Mesenchymal stem cell (in vitro differentiated cells and primary cell): Measurements from ENCODE around the gene GTF2F2.

ENCODE experiments used
- DNase-seq: peaks from one replicate; pipeline ENCODE4 v3.0.0-alpha.2; 2013
- H2AFZ ChIP-seq: one replicate; pipeline ENCODE4 v1.6.1; 2013; ENCODE audit warnings: low read depth, mild to moderate bottlenecking, control low read depth, inconsistent platforms, low read length, moderate library complexity
- H2AK5ac ChIP-seq: 2 replicates; pipeline ENCODE4 v1.6.1; 2013; ENCODE audit warnings: low read length, moderate library complexity, mild to moderate bottlenecking, inconsistent platforms; ENCODE audit not compliant: severe bottlenecking
- H2BK120ac ChIP-seq: one replicate; pipeline ENCODE4 v1.6.1; 2013; ENCODE audit warnings: low read depth, mild to moderate bottlenecking, inconsistent platforms, low read length, moderate library complexity
- H2BK12ac ChIP-seq, 2 experiments: one replicate each; pipeline ENCODE4 v1.6.1; 2013; ENCODE audit warnings: inconsistent platforms in 2 of 2, low read length in 2 of 2, mild to moderate bottlenecking in 2 of 2, moderate library complexity in 2 of 2, control low read depth in 1 of 2
- H2BK15ac ChIP-seq: one replicate; pipeline ENCODE4 v1.6.1; 2013; ENCODE audit warnings: mild to moderate bottlenecking, low read depth, inconsistent platforms; ENCODE audit not compliant: poor library complexity, severe bottlenecking
- H2BK5ac ChIP-seq: 2 replicates; pipeline ENCODE4 v1.6.1; 2013; ENCODE audit warnings: low read depth, mild to moderate bottlenecking, low read length, control low read depth, inconsistent platforms; ENCODE audit not compliant: poor library complexity, severe bottlenecking
- H3K14ac ChIP-seq, 2 experiments: one replicate each; pipeline ENCODE4 v1.6.1; 2013; ENCODE audit warnings: inconsistent platforms in 2 of 2, low read length in 2 of 2, control low read depth in 1 of 2, mild to moderate bottlenecking in 1 of 2, moderate library complexity in 1 of 2
- H3K18ac ChIP-seq, 2 experiments: one replicate each; pipeline ENCODE4 v1.6.1; 2013; ENCODE audit warnings: inconsistent platforms in 2 of 2, low read length in 2 of 2, control low read depth in 1 of 2, low read depth in 1 of 2, mild to moderate bottlenecking in 1 of 2
- H3K23ac ChIP-seq, 2 experiments: one replicate each; pipeline ENCODE4 v1.6.1; 2013; ENCODE audit warnings: inconsistent platforms in 2 of 2, low read length in 2 of 2, mild to moderate bottlenecking in 2 of 2, moderate library complexity in 2 of 2, control low read depth in 1 of 2
- H3K27ac ChIP-seq: 2 replicates; pipeline ENCODE4 v1.5.1; 2013; ENCODE audit warnings: mild to moderate bottlenecking, moderate library complexity, low read length, control low read depth, inconsistent platforms; ENCODE audit not compliant: poor library complexity, severe bottlenecking
- H3K27me3 ChIP-seq, 2 experiments: 2 replicates each; pipeline versions ENCODE4 v1.6.1 to v1.7.0; 2013; ENCODE audit warnings: low read length in 2 of 2, mild to moderate bottlenecking in 2 of 2, moderate library complexity in 2 of 2, control low read depth in 1 of 2, inconsistent platforms in 1 of 2; ENCODE audit not compliant: control insufficient read depth in 1 of 2, insufficient read depth in 1 of 2
- H3K36me3 ChIP-seq, 2 experiments: 2 replicates each; pipeline versions ENCODE4 v1.6.1 to v1.7.0; 2013; ENCODE audit warnings: low read length in 2 of 2, control low read depth in 1 of 2, inconsistent platforms in 1 of 2, low read depth in 1 of 2, mild to moderate bottlenecking in 1 of 2; ENCODE audit not compliant: insufficient read depth in 2 of 2, control insufficient read depth in 1 of 2
- H3K4ac ChIP-seq, 2 experiments: one replicate each; pipeline ENCODE4 v1.6.1; 2013; ENCODE audit warnings: inconsistent platforms in 2 of 2, low read length in 2 of 2, mild to moderate bottlenecking in 2 of 2, moderate library complexity in 2 of 2, control low read depth in 1 of 2, low read depth in 1 of 2
- H3K4me1 ChIP-seq: 2 replicates; pipeline ENCODE4 v1.6.1; 2013; ENCODE audit warnings: low read depth, low read length, control low read depth; ENCODE audit not compliant: control insufficient read depth, insufficient read depth
- H3K4me2 ChIP-seq: 2 replicates; pipeline ENCODE4 v1.6.1; 2013; ENCODE audit warnings: low read length, mild to moderate bottlenecking, inconsistent platforms; ENCODE audit not compliant: poor library complexity, severe bottlenecking
- H3K4me3 ChIP-seq, 2 experiments: 2 replicates each; pipeline versions ENCODE4 v1.5.1 to v1.7.0; 2013; ENCODE audit warnings: low read length in 2 of 2, mild to moderate bottlenecking in 2 of 2, control low read depth in 1 of 2, low read depth in 1 of 2; ENCODE audit not compliant: insufficient read depth in 1 of 2
- H3K79me1 ChIP-seq: replicated peaks from 2 replicates; pipeline ENCODE4 v1.6.1; 2013; ENCODE audit warnings: mild to moderate bottlenecking, control low read depth, low read length, inconsistent platforms; ENCODE audit not compliant: poor library complexity, severe bottlenecking
- H3K9ac ChIP-seq: 2 replicates; pipeline ENCODE4 v1.7.0; 2013; ENCODE audit warnings: mild to moderate bottlenecking, low read length, moderate library complexity
- H3K9me3 ChIP-seq: 2 replicates; pipeline ENCODE4 v1.7.0; 2013; ENCODE audit warnings: mild to moderate bottlenecking, low read length; ENCODE audit not compliant: control insufficient read depth
- H4K8ac ChIP-seq: one replicate; pipeline ENCODE4 v1.6.1; 2013; ENCODE audit warnings: inconsistent platforms, mild to moderate bottlenecking, low read length, moderate library complexity
- H4K91ac ChIP-seq: one replicate; pipeline ENCODE4 v1.6.1; 2013; ENCODE audit warnings: mild to moderate bottlenecking, low read length, inconsistent platforms
- WGBS: methylation state at CpG from one replicate; pipeline ENCODE4 v1.1.7; 2013; ENCODE audit warnings: mixed read lengths; 5-methylcytosine and 5-hydroxymethylcytosine counted together

The GTF2F2 gene

DNA sequence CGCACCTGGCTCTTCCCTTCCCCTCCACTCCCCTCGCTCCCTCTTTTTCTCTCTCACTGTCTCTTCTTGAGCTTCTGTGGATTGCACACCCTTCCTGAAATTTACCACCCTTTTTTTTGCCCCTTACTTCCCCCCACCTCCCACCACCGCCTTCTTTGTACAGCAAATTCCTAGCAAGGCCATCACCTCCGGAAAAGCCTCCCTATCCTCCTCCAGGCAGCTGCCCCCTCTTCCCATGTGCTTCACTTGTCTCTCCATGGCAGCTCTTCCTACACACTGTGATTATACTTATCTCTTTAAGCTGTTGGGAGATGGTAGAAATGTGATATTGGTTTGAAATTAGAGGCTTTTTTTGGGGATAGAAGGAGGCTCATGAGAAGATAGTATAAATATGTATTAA, 108.9 kb downstream of the GTF2F2 start:
- Histone ChIP-seq H3K4me2 (no peak overlapping the region), H2BK120ac (no peak overlapping the region), H3K9ac (no peak overlapping the region), H4K8ac (no peak overlapping the region), H2BK12ac (peak overlapping the region in 1 of 2 experiments; percentile 24), H2BK5ac (no peak overlapping the region), H2AFZ (no peak overlapping the region), H4K91ac (peak overlapping the region; percentile 46), H3K18ac (no peak overlapping the region), H3K27ac (no peak overlapping the region), H3K9me3 (no peaks in the 10 kb centered on the region), H2BK15ac (no peak overlapping the region), H3K36me3 (peaks cover 0 to 2% of the 10 kb centered on the region in 2 experiments), H3K79me1 (peaks cover 15% of the 10 kb centered on the region), H3K27me3 (no peaks in the 10 kb centered on the region), H3K14ac (no peak overlapping the region), H3K4me3 (no peak overlapping the region), H3K23ac (no peak overlapping the region), H3K4me1 (peaks cover 1% of the 10 kb centered on the region), H3K4ac (no peak overlapping the region), H2AK5ac (no peak overlapping the region)
- DNase-seq = no peak
- WGBS = over 99% methylated on average over 3 of the region's 4 CpGs

GRCh38 chr13:45231305-45231704, 111.0 kb downstream of the GTF2F2 start:
- Histone ChIP-seq H2BK15ac (no peak overlapping the region), H3K9ac (peak overlapping the region; percentile 63), H2BK12ac (no peak overlapping the region), H2BK120ac (no peak overlapping the region), H3K18ac (no peak overlapping the region), H2BK5ac (no peak overlapping the region), H4K8ac (no peak overlapping the region), H3K4me2 (no peak overlapping the region), H3K23ac (no peak overlapping the region), H2AFZ (no peak overlapping the region), H3K79me1 (peaks cover 11% of the 10 kb centered on the region), H3K36me3 (no peaks in the 10 kb centered on the region), H3K4ac (no peak overlapping the region), H3K14ac (no peak overlapping the region), H4K91ac (no peak overlapping the region), H3K27ac (no peak overlapping the region), H3K9me3 (no peaks in the 10 kb centered on the region), H2AK5ac (no peak overlapping the region), H3K4me3 (no peak overlapping the region), H3K4me1 (peaks cover 8% of the 10 kb centered on the region), H3K27me3 (no peaks in the 10 kb centered on the region)
- DNase-seq = no peak
- WGBS = 87% methylated on average over 2 of the region's 4 CpGs

- Histone ChIP-seq H3K4me2 (no peak overlapping the region), H4K8ac (no peak overlapping the region)
- whole genome bisulfite sequencing = no CpG with 5 or more reads among the region's 1 CpG
Observed at GRCh38 chr13:45231722-45232121, 111.4 kb downstream of the GTF2F2 start.

DNA sequence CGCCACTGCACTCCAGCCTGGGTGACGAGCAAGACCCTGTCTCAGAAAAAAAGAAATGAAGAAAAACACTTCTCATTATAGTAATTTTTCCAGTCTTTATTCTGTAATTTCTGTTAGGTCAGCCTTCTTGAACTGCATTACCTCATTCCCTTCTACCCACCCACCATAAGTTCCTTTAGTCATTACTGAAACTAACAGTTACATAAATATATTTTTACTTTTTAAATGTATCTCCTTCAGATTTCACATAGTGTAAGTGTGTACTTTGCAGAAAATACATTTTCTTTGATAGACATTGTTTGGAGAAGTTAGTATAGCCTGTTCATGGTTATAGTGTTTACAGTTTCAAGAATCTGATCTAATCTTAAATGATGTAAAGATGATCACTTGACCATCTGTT, 112.3 kb downstream of the GTF2F2 start:
- Histone ChIP-seq H2BK15ac (no peak overlapping the region), H2BK12ac (no peak overlapping the region), H3K18ac (no peak overlapping the region), H3K23ac (no peak overlapping the region), H3K9ac (no peak overlapping the region), H2AK5ac (no peak overlapping the region), H3K27ac (no peak overlapping the region), H3K4me2 (no peak overlapping the region), H3K4me3 (no peak overlapping the region), H3K4ac (no peak overlapping the region), H3K27me3 (no peaks in the 10 kb centered on the region), H2AFZ (no peak overlapping the region), H3K14ac (no peak overlapping the region), H3K36me3 (no peaks in the 10 kb centered on the region), H4K91ac (no peak overlapping the region), H3K4me1 (peaks cover 8% of the 10 kb centered on the region), H4K8ac (no peak overlapping the region), H2BK120ac (no peak overlapping the region), H3K79me1 (peaks cover 9% of the 10 kb centered on the region), H3K9me3 (no peaks in the 10 kb centered on the region), H2BK5ac (no peak overlapping the region)
- no peak for DNase-seq
- WGBS = no CpG with 5 or more reads among the region's 2 CpGs

More at GRCh38 chr13:45231722-45232121, 111.4 kb downstream of the GTF2F2 start:
- Histone ChIP-seq H3K4me1 (peaks cover 8% of the 10 kb centered on the region), H4K91ac (no peak overlapping the region), H3K18ac (no peak overlapping the region), H2BK15ac (no peak overlapping the region), H3K79me1 (peaks cover 11% of the 10 kb centered on the region), H2AK5ac (no peak overlapping the region), H2BK12ac (no peak overlapping the region), H2BK120ac (no peak overlapping the region), H3K4ac (no peak overlapping the region), H2BK5ac (no peak overlapping the region), H2AFZ (no peak overlapping the region), H3K23ac (no peak overlapping the region), H3K9ac (peak overlapping the region; percentile 63), H3K14ac (no peak overlapping the region), H3K9me3 (no peaks in the 10 kb centered on the region), H3K36me3 (no peaks in the 10 kb centered on the region), H3K27me3 (no peaks in the 10 kb centered on the region), H3K27ac (no peak overlapping the region), H3K4me3 (no peak overlapping the region)
- peak; percentile 81 for DNase-seq
